Stimulated activated CD4-positive, alpha-beta T cell treated with anti-CD3 and anti-CD28 coated beads, Interleukin-4, amount 100 ng/mL, for 4 hours (primary cell): ENCODE measurements around the gene CR1L.
"Not testable (repeated sequence)": the region's sequence is repeated elsewhere in the genome, so short reads cannot be mapped to it uniquely, and the experiment has no call there.

Source experiments
- DNase-seq, 2 experiments: peaks; one replicate each; pipeline ENCODE4 v3.0.0-alpha.2; 2020

CR1L gene

DNA sequence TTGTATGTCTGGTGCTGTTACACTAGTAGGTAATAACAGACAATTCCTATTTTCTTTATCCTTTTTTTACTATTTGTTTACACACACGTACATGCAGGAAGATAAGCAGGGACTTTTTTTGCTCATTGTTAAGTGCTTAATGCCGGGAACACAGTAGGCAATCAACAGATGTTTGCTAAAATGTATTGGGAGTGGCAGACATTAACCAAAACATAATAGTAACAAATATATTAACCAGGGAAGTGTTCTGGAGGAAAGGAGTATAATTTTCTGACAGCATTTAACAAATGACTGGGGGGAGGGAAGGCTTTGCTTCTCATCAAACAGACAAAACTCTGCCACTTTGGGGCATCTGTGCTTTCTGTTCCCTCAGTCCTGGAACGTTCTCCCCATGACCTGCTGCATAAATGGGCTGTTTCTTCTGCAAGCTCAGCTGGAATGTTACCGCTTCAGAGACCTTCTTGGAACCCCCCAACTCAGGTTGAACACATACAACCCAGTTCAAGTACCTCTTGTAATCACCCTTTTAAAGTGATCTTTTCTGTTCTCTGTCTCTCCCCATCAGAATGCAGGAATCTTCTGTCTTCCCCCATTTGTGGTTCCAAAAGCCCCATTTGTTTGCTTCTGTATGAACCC lies 2.1 kb downstream of the CR1L start:
- DNase-seq: no peak

DNA sequence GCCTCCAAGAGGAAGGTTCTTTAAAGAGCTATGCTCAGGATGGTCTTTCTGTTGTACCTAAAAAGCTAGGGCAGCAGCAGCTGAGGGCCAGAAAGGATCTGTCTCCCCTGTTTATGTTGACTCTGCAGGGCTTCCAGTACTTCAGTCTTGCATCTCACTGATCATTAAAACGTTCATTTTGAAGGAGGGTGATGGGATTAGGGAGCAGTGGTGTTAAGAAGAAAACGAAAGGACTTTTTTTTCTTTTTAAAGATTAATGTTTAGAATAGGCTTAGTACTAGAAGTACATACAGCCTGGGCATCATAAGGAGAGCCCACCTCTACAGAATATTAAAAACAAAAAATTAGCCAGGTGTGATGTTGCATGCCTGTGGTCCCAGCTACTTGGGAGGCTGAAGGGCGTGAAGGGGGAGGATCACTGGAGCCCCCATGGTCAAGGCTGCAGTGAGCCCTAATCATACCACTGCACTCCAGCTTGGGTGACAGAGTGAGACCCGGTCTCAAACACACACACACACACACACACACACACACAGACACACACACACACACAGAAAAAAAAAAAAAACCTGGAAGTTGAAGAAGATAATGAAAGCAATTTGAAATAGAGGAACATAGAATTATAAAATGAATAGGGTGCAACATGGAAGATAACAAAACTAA lies 2.9 kb downstream of the CR1L start:
- no peak for DNase-seq

DNA sequence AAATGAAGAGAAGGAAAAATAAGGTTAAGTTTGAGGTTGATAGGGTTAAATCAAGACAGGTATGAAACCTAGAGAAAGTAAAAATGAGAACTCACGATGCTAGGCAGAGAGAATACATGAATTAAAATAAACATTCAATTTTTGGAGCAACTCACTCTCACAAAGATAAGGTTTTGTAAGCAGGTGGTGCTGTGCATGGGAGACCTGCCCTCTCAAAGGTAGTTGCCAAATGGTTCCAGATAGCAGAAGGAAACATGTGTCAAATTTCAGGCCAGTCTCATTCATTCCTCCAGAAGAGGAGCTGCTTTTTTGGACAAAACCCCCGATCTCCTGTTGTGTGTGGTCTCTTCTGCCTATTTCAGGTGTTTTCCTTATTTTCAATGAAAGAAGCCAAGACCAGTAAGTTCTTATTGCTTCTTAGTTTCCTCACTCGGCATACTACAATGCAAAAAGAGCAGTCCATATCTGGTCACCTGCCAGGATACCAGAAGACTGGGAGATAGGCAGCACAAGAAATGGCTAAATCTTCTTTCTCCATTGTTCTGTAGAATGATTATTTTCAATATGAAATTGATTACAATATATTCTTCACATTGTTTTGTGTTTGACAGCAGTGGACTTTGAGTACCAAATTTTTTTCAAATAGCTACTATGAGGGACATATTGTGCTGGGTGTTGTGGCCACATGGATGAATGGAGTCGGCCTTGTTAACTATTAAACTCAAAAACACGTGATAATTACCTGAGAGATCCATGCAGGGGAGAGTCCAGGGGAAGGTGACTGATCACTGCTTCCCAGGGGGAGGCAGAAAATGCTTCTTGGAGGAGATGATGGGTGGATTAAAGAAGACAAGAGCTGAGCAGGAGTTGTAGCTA lies 3.6 kb downstream of the CR1L start:
- DNase-seq: no peak

DNA sequence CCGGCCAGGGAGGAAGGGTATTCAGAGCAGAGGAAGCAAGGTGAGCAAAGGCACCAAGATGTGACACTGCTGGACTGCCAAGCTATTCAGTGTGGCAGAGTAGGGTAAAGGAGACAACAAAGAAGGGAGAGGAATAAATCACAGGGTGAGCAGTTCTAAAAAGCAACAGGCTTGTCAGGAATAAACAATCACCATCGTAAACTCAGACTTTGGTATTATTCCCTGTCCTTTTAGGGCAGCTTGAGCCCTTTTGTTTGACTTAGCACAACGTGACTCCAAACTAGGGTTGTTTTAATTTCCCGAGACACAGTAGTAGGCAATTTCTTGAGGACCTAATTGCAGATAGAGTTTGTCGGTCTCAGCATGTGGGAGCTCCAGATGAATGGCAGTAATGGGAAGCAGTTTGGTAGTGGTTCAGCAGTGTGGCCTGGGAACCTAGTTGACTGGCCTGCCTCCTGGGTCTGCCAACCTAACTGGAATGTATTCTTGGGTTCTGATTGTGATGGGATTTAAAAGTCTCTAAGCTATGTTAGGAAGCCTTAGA lies 4.3 kb downstream of the CR1L start:
- no peak for DNase-seq

DNA sequence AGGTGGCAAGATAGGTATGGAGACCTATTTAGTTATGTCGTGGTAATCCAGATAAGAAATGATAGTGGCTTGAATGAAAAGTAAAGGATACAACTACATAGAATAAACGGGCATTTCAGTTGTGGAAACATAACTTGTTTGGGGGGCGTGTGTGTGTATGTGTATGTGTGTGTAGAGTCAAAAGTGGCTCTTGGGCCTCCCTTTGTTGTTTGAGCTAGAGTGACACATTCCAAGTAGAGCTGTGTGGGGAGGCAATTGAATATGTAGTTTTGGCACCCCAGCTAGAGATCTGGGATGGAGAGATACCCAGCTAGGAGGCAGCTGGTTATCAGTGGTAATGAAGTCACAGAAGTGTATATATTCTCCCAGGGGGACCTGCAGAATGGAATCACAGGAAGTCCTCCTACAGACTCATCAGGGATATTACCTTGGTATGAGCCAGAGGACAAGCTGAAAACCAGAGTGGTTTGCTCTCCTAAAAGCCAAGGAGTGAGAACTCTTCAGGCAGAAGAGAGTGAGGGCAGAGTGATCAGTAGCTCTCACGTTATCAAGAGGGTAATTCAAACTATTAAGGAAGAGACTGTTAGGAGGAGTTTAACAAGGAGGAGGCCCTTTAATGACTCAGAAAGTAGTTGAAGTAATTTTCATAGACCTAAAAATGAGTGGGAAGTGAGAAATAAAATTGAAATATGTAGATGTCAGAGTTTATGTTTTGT lies 5.1 kb downstream of the CR1L start:
- no peak for DNase-seq

DNA sequence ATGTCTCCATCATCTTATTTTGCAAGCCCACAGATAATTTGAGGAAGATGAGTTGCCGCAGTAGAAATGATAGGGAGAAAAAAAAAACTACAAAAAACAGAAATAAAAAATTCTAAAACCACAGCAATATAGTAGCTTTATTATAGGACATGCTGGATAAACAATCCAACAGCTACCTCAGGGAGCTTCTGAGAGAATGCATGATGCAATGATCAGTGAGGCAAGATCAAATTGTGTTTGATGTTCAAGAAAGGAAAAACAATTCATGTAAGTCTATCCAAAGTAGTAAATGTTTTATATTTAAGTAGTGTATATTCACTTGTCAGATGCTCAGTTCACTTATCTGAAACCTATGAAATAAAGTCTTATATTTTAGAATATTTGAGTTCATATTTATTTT lies 6.7 kb downstream of the CR1L start:
- DNase-seq: no peak

DNA sequence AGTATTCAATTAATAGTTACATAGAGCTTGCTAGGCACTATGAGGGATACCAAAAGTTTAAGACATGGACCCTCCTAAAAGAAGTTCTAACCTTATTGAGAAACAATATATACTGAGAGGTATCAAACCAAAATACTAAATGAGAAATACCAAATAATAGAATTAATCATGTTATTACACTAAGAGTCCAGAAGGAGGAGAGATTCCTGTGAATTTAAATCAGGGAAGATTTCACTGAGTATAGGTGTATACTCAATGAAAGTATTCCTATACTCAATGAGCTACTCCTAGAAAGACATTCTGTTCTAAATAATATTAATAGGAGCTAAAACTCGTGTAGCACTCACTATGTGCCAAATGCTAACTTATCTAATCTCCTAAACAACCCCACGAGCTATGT lies 9.4 kb downstream of the CR1L start:
- DNase-seq: no peak

DNA sequence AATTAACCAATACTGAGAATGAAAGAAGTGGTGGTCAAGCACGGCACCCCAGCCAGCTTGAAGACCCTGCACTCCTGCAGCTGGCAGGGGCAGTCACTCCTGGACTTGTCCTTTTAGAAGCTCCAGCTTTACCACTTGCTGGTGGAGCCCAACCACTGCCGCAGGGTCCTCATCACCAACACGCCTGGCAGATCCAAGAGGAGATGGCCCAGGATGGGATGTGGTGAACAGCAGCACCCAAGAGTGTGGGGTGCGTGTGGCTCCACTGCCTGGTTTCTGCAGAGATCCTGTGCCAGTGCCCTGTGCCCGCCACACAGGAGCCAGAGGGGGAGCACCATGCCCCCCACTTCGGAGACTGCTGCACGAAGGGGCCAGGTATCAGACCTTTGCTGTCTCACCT lies 13.5 kb downstream of the CR1L start:
- DNase-seq: no peak

DNA sequence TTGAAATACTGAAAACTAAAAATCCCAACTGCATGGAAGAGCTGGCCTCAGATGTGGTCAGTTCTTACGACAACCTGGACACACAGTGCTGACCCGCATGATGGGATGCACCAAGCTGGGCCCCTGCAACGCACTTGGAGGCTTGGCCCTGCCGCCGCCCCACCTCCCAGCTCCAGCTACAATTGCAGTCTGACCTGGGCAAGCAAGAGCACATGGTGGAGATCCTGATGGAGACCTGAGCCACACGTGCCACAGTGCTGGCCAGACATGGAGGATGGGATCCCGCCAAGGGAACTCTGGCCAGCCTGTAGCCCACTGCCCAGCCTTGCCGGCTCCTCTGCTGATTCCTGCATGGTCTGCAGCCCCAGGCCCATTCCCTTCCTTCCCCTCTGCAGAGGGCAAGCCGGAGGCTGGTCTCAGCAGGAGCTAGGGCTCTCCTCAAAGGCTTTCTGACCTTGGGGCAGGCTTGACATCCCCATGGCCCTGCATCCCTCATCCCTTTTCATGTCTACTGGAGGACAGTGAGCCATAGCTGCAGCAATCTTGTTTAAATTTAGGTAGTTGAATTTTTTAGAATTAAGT lies 14.1 kb downstream of the CR1L start:
- DNase-seq: no peak

DNA sequence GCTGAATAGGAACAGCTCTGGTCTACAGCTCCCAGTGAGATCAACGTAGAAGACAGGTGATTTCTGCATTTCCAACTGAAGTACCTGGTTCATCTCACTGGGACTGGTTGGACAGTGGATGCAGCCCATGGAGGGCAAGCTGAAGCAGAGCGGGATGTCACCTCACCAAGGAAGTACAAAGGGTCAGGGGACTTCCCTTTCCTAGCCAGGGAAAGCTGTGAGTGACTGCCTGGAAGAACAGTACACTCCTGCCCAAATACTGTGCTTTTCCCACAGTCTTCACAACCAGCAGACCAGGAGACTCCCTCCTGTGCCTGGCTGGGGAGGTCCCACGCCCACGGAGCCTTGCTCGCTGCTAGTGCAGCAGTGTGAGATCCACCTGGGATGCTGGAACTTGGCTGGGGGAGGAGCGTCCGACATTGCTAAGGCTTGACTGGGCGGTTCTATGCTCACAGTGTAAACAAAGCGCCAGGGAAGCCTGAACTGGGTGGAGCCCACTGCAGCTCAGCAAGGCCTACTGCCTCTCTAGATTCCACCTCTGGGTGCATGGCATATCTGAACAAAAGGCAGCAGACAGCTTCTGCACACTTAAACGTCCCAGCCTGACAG lies 14.7 kb downstream of the CR1L start:
- DNase-seq: no peak

DNA sequence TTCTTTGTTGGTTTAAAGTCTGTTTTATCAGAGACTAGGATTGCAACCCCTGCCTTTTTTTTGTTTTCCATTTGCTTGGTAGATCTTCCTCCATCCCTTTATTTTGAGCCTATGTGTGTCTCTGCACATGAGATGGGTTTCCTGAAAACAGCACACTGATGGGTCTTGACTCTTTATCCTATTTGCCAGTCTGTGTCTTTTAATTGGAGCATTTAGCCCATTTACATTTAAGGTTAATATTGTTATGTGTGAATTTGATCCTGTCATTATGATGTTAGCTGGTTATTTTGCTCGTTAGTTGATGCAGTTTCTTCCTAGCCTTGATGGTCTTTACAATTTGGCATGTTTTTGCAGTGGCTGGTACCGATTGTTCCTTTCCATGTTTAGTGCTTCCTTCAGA lies 16.5 kb downstream of the CR1L start:
- DNase-seq: not testable (repeated sequence)

DNA sequence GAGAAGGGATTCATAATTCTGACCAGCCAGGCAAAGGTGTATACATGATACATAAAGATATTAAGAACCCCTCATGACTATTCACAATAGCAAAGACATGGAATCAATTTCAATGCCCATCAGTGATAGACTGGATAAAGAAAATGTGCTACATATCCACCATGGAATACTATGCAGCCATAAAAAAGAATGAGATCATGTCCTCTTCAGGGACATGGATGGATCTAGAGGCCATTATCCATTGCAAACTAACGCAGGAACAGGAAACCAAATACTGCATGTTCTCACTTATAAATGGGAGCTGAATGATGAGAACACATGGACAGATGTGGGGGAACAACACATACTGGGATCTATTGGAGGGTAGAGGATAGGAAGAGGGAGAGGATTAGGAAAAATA lies 21.4 kb downstream of the CR1L start:
- DNase-seq: no peak

DNA sequence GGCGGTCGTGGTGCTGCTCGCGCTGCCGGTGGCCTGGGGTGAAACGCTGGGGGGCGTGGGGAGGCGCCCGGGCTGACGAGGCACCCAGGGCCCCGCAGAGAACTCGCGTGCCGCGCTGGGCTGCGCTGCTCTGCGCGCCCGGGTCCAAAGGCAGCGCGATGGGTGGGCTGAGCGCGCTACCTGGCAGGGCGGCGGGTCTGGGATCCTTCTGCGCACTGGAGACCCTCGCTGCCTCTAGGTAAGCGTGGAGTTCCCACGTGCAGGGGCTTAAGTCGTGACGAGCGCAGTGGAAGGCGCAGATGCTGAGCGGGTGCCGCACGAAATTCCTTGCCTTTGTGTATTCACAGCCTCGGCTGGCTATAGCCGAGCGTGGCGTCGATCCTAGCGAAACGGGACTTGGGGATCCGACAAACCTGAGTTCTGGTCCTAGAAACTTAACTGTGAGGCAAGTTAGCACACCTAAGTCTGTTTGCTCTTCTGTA lies 24.6 kb downstream of the CR1L start:
- no peak for DNase-seq

DNA sequence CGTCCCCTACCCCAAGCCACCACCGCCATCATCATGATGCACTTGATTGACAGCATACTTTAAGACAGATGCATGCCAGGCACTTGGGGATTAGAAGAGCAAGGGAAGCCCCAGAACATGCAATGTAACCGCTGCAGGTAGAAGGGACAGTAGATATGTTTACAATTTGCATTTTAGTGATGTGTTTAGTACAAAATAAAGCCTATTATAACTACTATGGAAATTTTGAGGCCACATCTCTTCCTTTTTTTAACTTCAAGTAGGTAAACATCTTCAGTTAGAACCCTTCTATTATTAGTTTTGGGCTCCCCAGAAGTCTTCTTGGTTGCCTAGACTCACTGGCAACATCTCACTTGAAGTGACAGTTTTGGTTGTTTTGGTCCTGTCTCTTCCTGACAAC lies 25.3 kb downstream of the CR1L start:
- no peak for DNase-seq

DNA sequence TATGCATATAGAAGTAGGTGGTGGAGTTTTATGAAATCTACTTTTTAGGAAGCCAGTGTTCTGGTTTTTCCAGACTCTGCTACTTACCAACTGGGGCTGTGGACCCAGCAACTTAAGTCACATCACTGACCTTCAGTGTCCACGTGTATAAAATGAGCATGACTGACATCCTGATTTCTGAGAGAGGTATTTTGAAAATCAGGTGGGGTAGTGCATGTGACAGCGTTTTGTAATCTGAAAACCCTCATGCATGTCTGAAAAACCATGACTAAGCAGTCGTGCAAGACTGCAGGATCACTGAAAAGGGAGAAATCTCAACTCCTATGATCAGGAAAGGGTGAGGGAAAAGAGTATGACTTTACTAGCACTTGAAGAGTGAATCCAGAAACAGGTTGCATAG lies 26.1 kb downstream of the CR1L start:
- no peak for DNase-seq

DNA sequence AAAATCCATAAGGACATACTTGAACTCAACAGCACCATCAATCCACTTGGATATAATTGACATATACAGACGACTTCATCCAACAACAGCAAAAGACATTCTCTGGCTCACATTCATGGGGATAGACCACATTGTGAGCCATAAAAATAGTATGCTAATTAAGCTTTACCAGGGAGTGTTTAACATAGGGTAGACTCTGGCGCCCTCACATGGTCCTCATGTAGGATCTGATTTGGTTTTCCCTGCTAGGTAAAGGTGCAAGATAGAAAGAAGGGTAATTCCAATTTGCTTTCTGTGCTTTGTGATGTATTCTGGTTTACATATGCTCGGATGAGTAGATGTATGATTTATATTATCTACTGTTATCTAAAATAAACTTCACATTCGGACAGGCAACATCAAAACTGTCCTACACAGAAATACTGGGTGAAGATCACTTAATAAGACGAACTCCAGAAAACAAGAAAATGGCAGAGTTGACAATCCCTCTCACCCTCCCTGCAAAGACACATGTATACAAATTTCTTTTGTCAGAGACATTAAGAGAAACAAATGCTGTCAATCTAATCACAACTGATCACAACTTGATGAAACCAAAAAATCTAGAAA lies 27.7 kb downstream of the CR1L start:
- no peak for DNase-seq

DNA sequence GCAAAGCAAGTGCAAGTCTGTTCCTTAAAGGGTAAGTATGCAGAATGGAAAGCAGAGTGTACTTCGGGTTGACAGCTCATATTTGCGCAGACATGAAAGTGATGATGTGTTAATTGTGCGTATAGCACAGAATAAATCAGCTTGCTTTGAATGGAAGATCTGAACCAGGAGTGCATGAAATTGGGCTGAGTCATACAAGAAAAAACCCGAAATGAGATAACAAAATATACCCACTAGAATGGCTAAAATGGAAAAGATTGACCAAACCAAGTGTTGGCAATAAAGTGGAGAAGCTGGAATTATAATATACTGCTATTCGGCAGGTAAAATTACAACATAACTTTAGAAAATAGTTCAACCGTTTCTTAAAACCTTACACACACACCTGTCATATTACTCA lies 28.5 kb downstream of the CR1L start:
- no peak for DNase-seq

DNA sequence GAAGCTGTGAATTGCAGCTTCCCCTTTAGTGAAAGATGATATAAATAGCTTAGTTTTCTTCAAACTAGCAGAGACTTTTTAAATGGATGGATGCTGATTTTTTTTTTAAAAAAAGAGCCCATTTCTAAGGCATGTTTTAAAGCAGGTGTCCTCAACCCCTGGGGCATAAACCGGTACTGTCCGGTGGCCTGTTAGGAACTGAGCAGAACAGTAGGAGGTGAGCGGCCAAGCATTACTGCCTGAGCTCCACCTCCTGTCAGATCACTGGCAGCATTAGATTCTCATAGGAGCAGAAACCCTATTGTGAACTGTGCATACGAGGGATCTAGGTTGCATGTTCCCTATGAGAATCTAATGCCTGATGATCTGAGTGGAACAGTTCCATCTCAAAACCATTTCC lies 31.2 kb downstream of the CR1L start:
- DNase-seq: no peak

DNA sequence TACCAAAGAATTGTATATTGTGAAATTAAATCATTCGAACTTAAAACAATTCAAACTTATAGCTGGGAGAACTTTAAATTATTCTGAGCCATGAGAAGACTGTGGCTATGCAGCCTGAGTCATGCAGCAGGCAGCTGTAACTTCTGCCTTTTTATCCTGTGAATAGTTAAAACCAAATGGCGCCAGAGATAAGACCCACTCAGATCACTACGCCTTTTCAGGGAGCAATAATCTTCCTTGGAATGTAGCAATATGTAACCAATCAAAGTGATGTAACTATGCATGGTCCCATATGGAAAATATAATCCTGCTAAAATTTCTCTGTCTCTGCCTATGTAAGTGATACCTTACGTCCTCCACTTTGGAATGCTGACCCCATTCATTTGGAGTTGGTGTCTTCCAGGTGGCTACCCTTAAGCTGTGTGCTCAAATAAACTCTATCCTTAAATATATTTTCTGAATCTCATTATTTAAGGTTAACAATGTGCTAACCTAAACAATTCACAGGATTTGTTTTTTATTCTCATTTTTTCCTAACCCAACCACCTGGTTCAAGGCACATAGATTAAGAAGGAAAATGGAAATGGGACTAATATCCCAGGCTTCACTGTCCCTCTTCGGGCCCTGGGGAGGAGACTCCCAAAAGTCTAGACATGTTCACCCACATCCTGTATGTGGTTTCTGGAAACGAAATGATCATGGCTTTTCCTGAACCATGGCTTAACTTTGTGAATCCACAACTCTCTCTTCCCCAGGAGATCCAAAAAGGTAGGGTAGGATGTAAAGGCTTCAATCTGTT lies 35.9 kb downstream of the CR1L start:
- DNase-seq: not testable (repeated sequence)

DNA sequence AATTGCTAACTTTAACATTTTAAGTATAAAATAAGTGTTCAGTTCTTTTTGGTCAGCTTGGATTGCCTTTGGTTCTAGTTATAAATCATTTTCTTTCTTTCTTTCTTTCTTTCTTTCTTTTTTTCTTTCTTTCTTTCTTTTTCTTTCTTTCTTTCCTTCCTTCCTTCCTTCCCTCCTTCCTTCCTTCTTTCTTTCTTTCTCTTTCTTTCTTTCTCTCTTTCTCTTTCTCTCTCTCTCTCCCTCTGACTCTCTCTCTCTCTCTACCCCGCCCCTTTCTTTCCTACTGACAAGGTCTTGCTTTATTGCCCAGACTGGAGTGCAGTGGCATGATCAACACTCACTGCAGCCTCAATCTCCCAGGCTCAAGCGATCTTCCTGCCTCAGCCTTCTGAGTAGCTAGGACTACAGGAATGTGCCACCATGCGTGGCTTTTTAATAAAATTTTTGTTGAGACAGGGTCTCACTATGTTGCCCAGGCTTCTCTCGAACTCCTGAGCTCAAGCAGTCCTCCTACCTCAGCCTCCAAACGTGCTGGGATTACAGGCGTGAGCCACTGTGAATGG lies 38.0 kb downstream of the CR1L start:
- DNase-seq: not testable (repeated sequence)
